IPS-15b (cell line): Measurements from ENCODE around the gene SYNJ1.
A peak's percentile ranks its signal among the peaks of the same experiment; 100 is the strongest.
"Not testable (repeated sequence)": the region's sequence is repeated elsewhere in the genome, so short reads cannot be mapped to it uniquely, and the experiment has no call there.

ENCODE experiments used
- H3K27me3 ChIP-seq: one replicate; pipeline ENCODE4 v1.6.1; 2013; ENCODE audit warnings: low read length; ENCODE audit not compliant: control insufficient read depth, insufficient read depth
- H3K36me3 ChIP-seq: one replicate; pipeline ENCODE4 v1.6.1; 2013; ENCODE audit warnings: low read length; ENCODE audit not compliant: control insufficient read depth, insufficient read depth
- H3K4me1 ChIP-seq: one replicate; pipeline ENCODE4 v1.6.1; 2013; ENCODE audit warnings: mild to moderate bottlenecking, low read length; ENCODE audit not compliant: control insufficient read depth, insufficient read depth
- H3K4me3 ChIP-seq: one replicate; pipeline ENCODE4 v1.5.1; 2013; ENCODE audit warnings: low read depth, low read length
- H3K9ac ChIP-seq: one replicate; pipeline ENCODE4 v1.6.1; 2013; ENCODE audit warnings: low read depth, mild to moderate bottlenecking, low read length
- H3K9me3 ChIP-seq: one replicate; pipeline ENCODE4 v1.6.1; 2013; ENCODE audit warnings: mild to moderate bottlenecking, low read length; ENCODE audit not compliant: control insufficient read depth, insufficient read depth

SYNJ1 gene

DNA sequence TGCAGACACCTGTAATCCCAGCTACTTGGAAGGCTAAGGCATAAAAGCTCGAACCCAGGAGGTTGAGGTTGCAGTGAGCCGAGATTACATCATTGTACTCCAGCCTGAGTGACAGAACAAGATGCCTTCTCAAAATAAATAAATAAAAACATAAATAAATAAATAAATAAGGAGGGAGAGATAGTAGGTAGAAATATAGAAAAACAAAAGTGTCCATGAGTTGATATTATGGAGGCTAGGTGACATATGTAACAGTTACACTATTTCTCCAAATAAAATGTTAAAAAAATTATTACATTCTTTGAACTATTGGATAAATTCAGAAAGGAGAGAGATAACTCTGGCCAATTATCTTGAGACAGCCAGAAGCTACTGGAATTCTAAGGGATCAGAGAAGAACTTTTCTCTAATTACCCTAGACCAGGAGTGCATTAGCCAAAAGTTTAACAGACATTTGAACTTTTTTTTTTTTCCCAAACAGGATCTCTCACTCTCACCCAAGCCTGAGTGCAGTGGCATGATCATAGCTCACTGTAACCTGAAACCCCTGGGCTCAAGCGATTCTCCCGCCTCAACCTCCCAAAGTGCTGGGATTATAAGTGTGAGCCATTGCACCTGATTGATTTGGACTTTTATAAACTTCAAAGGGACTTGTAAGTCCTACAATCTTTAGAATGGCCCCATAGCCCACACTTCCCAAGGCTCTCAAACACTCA is 17.6 kb downstream of the SYNJ1 start:
- Histone ChIP-seq H3K4me3 (no peak overlapping the region), H3K9me3 (no peaks in the 10 kb centered on the region), H3K4me1 (peaks cover 7% of the 10 kb centered on the region), H3K9ac (no peak overlapping the region), H3K27me3 (no peaks in the 10 kb centered on the region), H3K36me3 (no peaks in the 10 kb centered on the region)

DNA sequence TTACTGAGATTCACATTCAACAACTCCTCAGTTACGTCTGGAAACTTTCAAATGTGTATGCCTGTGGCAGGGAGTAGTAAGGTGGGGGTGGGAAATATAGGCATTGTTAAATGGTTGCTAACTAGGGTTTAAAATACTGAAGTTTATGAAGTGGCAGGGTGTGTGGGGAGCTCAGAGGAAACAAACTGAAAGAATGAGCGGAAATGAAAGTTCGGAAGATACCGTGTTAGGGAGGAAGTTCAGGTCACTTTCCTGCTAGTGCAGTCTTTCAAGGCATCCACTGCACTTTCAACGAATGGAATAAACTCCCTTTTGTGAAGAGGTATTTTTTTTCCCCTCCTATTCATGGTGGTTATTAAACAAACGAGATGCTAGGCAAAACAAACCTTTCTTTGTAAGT is 19.7 kb downstream of the SYNJ1 start:
- Histone ChIP-seq H3K4me1 (peaks cover 8% of the 10 kb centered on the region), H3K27me3 (no peaks in the 10 kb centered on the region), H3K9ac (peak overlapping the region; percentile 8), H3K36me3 (no peaks in the 10 kb centered on the region), H3K4me3 (no peak overlapping the region), H3K9me3 (no peaks in the 10 kb centered on the region)

DNA sequence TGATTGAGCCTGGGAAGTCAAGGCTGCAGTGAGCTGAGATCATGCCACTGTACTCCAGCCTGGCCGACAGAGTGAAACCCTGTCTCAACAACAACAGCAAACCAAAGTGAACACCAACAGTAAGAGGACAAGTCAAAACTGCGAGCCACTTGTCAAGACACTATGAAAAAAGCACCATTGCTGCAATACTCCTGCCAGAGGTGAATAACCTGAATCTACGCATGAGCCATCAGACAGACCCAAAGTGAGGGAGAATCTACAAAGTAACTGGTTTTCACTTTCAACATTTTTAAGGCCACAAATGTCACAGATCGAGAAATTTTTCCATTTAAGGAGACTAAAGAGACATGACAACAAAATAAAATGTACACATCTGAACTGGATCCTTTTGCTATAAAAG is 21.9 kb downstream of the SYNJ1 start:
- Histone ChIP-seq H3K9me3 (no peaks in the 10 kb centered on the region), H3K9ac (no peak overlapping the region), H3K4me1 (peaks cover 8% of the 10 kb centered on the region), H3K36me3 (no peaks in the 10 kb centered on the region), H3K4me3 (no peak overlapping the region), H3K27me3 (no peaks in the 10 kb centered on the region)

- no peaks in the 10 kb centered on the region for H3K9me3 ChIP-seq
- H3K9ac ChIP-seq = no peak overlapping the region
- H3K27me3 ChIP-seq = no peaks in the 10 kb centered on the region
- H3K36me3 ChIP-seq = no peaks in the 10 kb centered on the region
- H3K4me1 ChIP-seq = peaks cover 3% of the 10 kb centered on the region
- H3K4me3 ChIP-seq = no peak overlapping the region
Measured at GRCh38 chr21:32705139-32705538, 22.7 kb downstream of the SYNJ1 start.

GRCh38 chr21:32702702-32703101 is 25.1 kb downstream of the SYNJ1 start:
- Histone ChIP-seq H3K36me3 (no peaks in the 10 kb centered on the region), H3K4me1 (peaks cover 3% of the 10 kb centered on the region), H3K9me3 (no peaks in the 10 kb centered on the region), H3K27me3 (no peaks in the 10 kb centered on the region), H3K4me3 (no peak overlapping the region), H3K9ac (no peak overlapping the region)

DNA sequence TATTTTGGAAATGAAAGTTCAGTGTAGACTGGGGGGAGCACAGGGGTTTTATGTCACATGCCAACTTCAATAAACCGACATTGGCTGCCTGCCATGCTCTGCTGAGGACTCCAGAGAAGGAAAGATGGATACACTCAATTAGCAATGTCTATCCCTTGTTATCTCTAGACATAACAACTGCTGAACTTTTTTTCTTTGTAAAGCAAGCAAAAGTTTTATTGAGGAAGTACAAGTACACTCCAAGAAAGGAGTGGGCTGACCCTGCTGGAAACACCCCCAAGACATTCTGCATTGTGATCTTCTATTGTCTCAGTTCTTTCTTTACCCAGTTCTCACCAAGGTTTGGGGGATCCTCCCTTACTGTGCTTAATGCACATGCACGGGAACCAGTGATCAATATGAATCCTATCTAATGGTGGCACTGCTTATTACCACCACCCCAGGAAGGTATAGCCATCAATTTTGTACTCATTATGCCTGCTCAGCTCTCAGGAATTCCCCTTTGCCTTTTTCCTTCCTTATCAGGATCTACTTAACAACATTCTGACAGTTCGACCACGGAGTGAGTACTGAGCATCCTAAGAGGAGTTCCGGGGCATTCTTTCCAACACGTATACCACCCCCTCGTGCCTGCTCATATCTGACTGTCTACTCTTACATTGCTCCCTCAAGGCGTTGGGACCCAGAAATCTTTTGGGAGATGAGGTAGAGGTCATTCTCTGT is 28.7 kb downstream of the SYNJ1 start:
- H3K4me3 ChIP-seq = no peak overlapping the region
- H3K4me1 ChIP-seq = no peaks in the 10 kb centered on the region
- no peaks in the 10 kb centered on the region for H3K9me3 ChIP-seq
- no peak overlapping the region for H3K9ac ChIP-seq
- no peaks in the 10 kb centered on the region for H3K36me3 ChIP-seq
- H3K27me3 ChIP-seq = no peaks in the 10 kb centered on the region

- Histone ChIP-seq H3K4me1 (no peaks in the 10 kb centered on the region), H3K27me3 (no peaks in the 10 kb centered on the region), H3K36me3 (no peaks in the 10 kb centered on the region), H3K9ac (no peak overlapping the region), H3K9me3 (no peaks in the 10 kb centered on the region), H3K4me3 (no peak overlapping the region)
Measured at GRCh38 chr21:32698286-32698685, 29.5 kb downstream of the SYNJ1 start.

DNA sequence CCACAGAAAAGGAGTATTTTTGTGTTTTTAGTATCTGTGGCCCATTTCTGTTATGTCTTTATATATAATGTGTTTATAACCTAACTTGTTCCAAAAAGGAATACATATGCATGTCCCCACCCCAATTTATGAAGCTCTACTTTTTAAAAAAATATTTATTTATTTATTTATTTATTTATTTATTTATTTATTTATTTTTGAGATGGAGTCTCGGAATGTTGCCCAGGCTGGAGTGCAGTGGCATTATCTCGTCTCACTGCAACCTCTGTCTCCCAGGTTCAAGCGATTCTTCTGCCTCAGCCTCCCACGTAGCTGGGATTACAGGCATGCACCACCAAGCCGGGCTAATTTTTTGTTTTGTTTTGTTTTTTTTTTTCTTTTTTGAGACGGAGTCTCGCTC is 32.3 kb downstream of the SYNJ1 start:
- not testable (repeated sequence) for H3K27me3 ChIP-seq, H3K9me3 ChIP-seq, H3K9ac ChIP-seq, H3K4me1 ChIP-seq, H3K36me3 ChIP-seq, H3K4me3 ChIP-seq

- H3K4me3 ChIP-seq = no peak overlapping the region
- no peaks in the 10 kb centered on the region for H3K4me1 ChIP-seq
- H3K27me3 ChIP-seq = no peaks in the 10 kb centered on the region
- no peaks in the 10 kb centered on the region for H3K36me3 ChIP-seq
- H3K9ac ChIP-seq = no peak overlapping the region
- no peaks in the 10 kb centered on the region for H3K9me3 ChIP-seq
Measured at GRCh38 chr21:32693581-32693980, 34.2 kb downstream of the SYNJ1 start.

DNA sequence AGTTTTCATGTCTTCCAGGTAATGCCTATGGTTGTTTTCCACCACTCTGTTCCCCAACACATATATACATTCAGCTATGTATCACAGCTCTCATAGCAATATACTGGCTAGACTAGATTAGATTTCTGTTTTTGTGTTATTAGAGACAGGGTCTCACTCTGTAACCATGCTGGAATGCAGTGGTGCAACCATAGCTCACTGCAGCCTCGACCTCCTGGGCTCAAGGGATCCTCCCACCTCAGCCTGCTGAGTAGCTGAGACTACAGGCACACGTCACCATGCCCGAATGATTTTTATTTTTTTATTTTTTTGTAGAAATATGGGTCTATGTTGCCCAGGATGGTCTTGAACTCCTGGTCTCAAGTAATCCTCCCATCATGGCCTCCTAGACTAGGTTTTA is 37.7 kb downstream of the SYNJ1 start:
- Histone ChIP-seq H3K4me1 (no peaks in the 10 kb centered on the region), H3K9ac (no peak overlapping the region), H3K9me3 (no peaks in the 10 kb centered on the region), H3K4me3 (no peak overlapping the region), H3K27me3 (no peaks in the 10 kb centered on the region), H3K36me3 (no peaks in the 10 kb centered on the region)

DNA sequence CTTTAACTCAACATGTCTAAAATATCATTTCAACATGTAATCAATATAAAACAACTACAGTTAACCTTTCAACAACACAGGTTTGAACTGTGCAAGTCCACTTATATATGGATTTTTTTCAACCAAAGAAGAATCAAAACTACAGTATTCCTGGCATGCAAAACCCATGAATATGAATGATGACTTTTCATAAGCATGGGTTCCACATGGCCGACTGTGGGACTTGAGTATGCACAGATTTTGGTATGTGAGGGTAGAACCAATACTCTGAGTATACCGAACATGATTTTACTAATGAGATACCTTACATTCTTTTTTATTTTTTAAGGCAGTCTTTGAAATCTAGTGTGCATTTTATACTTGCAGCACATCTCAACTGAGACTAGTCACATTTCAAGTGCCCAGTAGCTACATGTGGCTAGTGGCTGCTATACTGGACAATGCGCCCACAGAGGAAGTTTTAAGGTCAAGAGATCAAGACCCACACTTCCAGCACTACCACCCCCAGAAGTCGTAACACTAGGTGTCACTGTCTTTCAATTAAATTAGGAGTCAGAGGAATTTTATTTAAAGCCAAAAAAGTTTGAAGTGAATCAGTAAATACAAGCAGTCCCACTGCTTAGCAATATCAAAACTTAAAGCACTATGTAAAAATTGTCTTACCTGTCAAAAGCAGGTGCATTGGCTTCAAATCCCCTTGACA is 40.0 kb downstream of the SYNJ1 start:
- Histone ChIP-seq H3K4me1 (no peaks in the 10 kb centered on the region), H3K4me3 (no peak overlapping the region), H3K36me3 (no peaks in the 10 kb centered on the region), H3K9ac (no peak overlapping the region), H3K9me3 (no peaks in the 10 kb centered on the region), H3K27me3 (no peaks in the 10 kb centered on the region)
